A549 (cell line): ENCODE measurements around the gene POLD1. TPM values are rescaled to one million over a fixed set of nuclear protein-coding genes. Genes with fewer than 3 reads are reported as not detected.

Experiments used
- ATAC-seq, 2 experiments: fragments of 200-7000 bp in 1 of 2; fragments of >200 bp in 1 of 2; cut with Nextera tagmentation in 1 of 2; cut with Tn5 transposase in 1 of 2; 3 replicates each; pipeline versions ENCODE4 v1.8.0 to v1.9.1; 2018 to 2020; ENCODE audit warnings: mild to moderate bottlenecking in 1 of 2, moderate library complexity in 1 of 2
- CTCF ChIA-PET: fragments of 300-600 bp; sonication (Branson Sonifier 250); formaldehyde crosslinking; extraction: SDS; loops from one replicate; lab custom pipeline; 2021; ENCODE audit warnings: antibody characterized with exemption, inconsistent platforms; lab: Yijun Ruan, JAX
- POLR2A ChIA-PET: fragments of 350-600 bp; formaldehyde crosslinking; extraction: SDS; loops from one replicate; lab custom pipeline; 2021; ENCODE audit warnings: antibody characterized with exemption, inconsistent platforms; lab: Yijun Ruan, JAX
- DNase-seq, 2 experiments: peaks; one replicate each; pipeline versions ENCODE4 v3.0.0 to v3.0.0-alpha.2; 2011 to 2016; ENCODE audit warnings: low read depth in 1 of 2, low spot score in 1 of 2
- FAIRE-seq: peaks from 2 replicates; lab custom pipeline; 2011; peaks lifted over from hg19 to GRCh38; lab: Jason Lieb, UNC
- H3K27ac ChIP-seq, 2 experiments: fragments of >200 bp; sonication (Bioruptor Twin); formaldehyde crosslinking; 3 replicates each; pipeline ENCODE4 v1.5.1; 2016 to 2017
- H3K4me1 ChIP-seq: fragments of >200 bp; sonication (Bioruptor Twin); formaldehyde crosslinking; 3 replicates; pipeline ENCODE4 v1.6.1; 2016
- H3K4me2 ChIP-seq: fragments of >200 bp; sonication (Bioruptor Twin); formaldehyde crosslinking; 3 replicates; pipeline ENCODE4 v1.6.1; 2016
- H3K4me3 ChIP-seq: fragments of >200 bp; sonication (Bioruptor Twin); formaldehyde crosslinking; 3 replicates; pipeline ENCODE4 v1.5.1; 2016
- H3K9me3 ChIP-seq: fragments of >200 bp; sonication (Bioruptor Twin); formaldehyde crosslinking; 3 replicates; pipeline ENCODE4 v1.6.1; 2016
- BCL3 ChIP-seq: fragments of >200 bp; sonication (Bioruptor Twin); formaldehyde crosslinking; IDR thresholded peaks from 3 replicates; pipeline ENCODE4 v1.6.1; 2016
- CBX2 ChIP-seq: fragments of 200-600 bp; sonication (generic); IDR thresholded peaks from 2 replicates; pipeline ENCODE4 v1.6.1; 2016; ENCODE audit warnings: low read depth, mild to moderate bottlenecking, borderline replicate concordance
- CBX8 ChIP-seq: fragments of 200-600 bp; sonication (generic); IDR thresholded peaks from 2 replicates; pipeline ENCODE4 v1.6.1; 2016
- CHD4 ChIP-seq: fragments of 200-600 bp; sonication (generic); IDR thresholded peaks from 2 replicates; pipeline ENCODE4 v1.6.1; 2016; ENCODE audit warnings: antibody characterized with exemption, mild to moderate bottlenecking, borderline replicate concordance
- E2F6 ChIP-seq: IDR thresholded peaks from 2 replicates; pipeline ENCODE4 v1.6.1; 2012; ENCODE audit warnings: low read depth, borderline replicate concordance
- EHF ChIP-seq: fragments of 250-450 bp; sonication (Bioruptor Pico); IDR thresholded peaks from 2 replicates; pipeline ENCODE4 v1.5.0; 2020; ENCODE audit warnings: mild to moderate bottlenecking
- ELK1 ChIP-seq: fragments of 150-350 bp; IDR thresholded peaks from 2 replicates; pipeline ENCODE4 v1.6.1; 2014; ENCODE audit warnings: low read depth, mild to moderate bottlenecking, low read length
- FOSB ChIP-seq: fragments of 250-450 bp; sonication (Bioruptor Pico); IDR thresholded peaks from 2 replicates; pipeline ENCODE4 v1.5.0; 2020; ENCODE audit warnings: mild to moderate bottlenecking, moderate library complexity
- FOSL2 ChIP-seq, 2 experiments: fragments of 450-650 bp in 1 of 2; fragments of >200 bp in 1 of 2; sonication (Bioruptor Twin) in 1 of 2; formaldehyde crosslinking; IDR thresholded peaks; 2 replicates each; pipeline versions ENCODE4 v1.5.0 to v1.6.1; 2016 to 2020; ENCODE audit warnings: mild to moderate bottlenecking in 1 of 2, moderate library complexity in 1 of 2
- GATA3 ChIP-seq: IDR thresholded peaks from 2 replicates; pipeline ENCODE4 v1.6.1; 2012; ENCODE audit warnings: borderline replicate concordance
- HDAC2 ChIP-seq: fragments of 200-600 bp; sonication (generic); IDR thresholded peaks from 2 replicates; pipeline ENCODE4 v1.6.1; 2016
- HES2 ChIP-seq: fragments of >200 bp; sonication (Bioruptor Twin); formaldehyde crosslinking; IDR thresholded peaks from 2 replicates; pipeline ENCODE4 v1.6.1; 2016
- HEYL ChIP-seq: fragments of 250-450 bp; sonication (Bioruptor Pico); IDR thresholded peaks from 2 replicates; pipeline ENCODE4 v1.8.0; 2021; ENCODE audit warnings: mild to moderate bottlenecking, moderate library complexity
- HMGXB4 ChIP-seq: fragments of 250-450 bp; sonication (Bioruptor Pico); IDR thresholded peaks from 2 replicates; pipeline ENCODE4 v1.5.0; 2021; ENCODE audit warnings: mild to moderate bottlenecking, moderate library complexity, borderline replicate concordance
- HOXA7 ChIP-seq: fragments of 250-450 bp; sonication (Bioruptor Pico); IDR thresholded peaks from 2 replicates; pipeline ENCODE4 v1.5.0; 2020; ENCODE audit warnings: mild to moderate bottlenecking, moderate library complexity
- HOXB5 ChIP-seq: fragments of 250-450 bp; sonication (Bioruptor Pico); IDR thresholded peaks from 2 replicates; pipeline ENCODE4 v1.5.0; 2020; ENCODE audit warnings: mild to moderate bottlenecking, moderate library complexity
- JUN ChIP-seq, 2 experiments: fragments of >200 bp; sonication (Bioruptor Twin); formaldehyde crosslinking; IDR thresholded peaks; 2 replicates in 1 of 2; 3 replicates in 1 of 2; pipeline ENCODE4 v1.6.1; 2016 to 2017
- JUNB ChIP-seq: fragments of >200 bp; sonication (Bioruptor Twin); formaldehyde crosslinking; IDR thresholded peaks from 2 replicates; pipeline ENCODE4 v1.6.1; 2016
- KDM5A ChIP-seq: fragments of 200-600 bp; sonication (generic); IDR thresholded peaks from 2 replicates; pipeline ENCODE4 v1.6.1; 2016; ENCODE audit warnings: antibody characterized with exemption, mild to moderate bottlenecking
- MYC ChIP-seq: IDR thresholded peaks from 2 replicates; pipeline ENCODE4 v1.6.1; 2012; ENCODE audit warnings: mild to moderate bottlenecking, inconsistent platforms, low read length, improper control_type of control experiment, borderline replicate concordance
- NFE2L2 ChIP-seq: fragments of 150-350 bp; conservative IDR thresholded peaks from 2 replicates; pipeline ENCODE4 v1.6.1; 2014; ENCODE audit warnings: low read length
- NR3C1 ChIP-seq: fragments of >200 bp; sonication (Bioruptor Twin); formaldehyde crosslinking; IDR thresholded peaks from 3 replicates; pipeline ENCODE4 v1.6.1; 2017
- PBX3 ChIP-seq: IDR thresholded peaks from 2 replicates; pipeline ENCODE4 v1.6.1; 2012
- PHF8 ChIP-seq: fragments of 200-600 bp; sonication (generic); IDR thresholded peaks from 2 replicates; pipeline ENCODE4 v1.6.1; 2016; ENCODE audit warnings: low read depth, mild to moderate bottlenecking, antibody characterized with exemption, moderate library complexity, borderline replicate concordance
- POLR2A ChIP-seq: IDR thresholded peaks from 2 replicates; pipeline ENCODE4 v1.6.1; 2012; ENCODE audit warnings: mild to moderate bottlenecking, low read length
- RAD21 ChIP-seq, 2 experiments: fragments of >200 bp in 1 of 2; sonication (Bioruptor Twin) in 1 of 2; formaldehyde crosslinking in 1 of 2; IDR thresholded peaks in 1 of 2; conservative IDR thresholded peaks in 1 of 2; 2 replicates in 1 of 2; 3 replicates in 1 of 2; pipeline ENCODE4 v1.6.1; 2012 to 2018; ENCODE audit warnings: inconsistent platforms in 1 of 2
- RNF2 ChIP-seq: fragments of 200-600 bp; sonication (generic); IDR thresholded peaks from 2 replicates; pipeline ENCODE4 v1.6.1; 2016; ENCODE audit warnings: low read depth, mild to moderate bottlenecking, antibody characterized with exemption, moderate library complexity, borderline replicate concordance
- SREBF2 ChIP-seq: fragments of 450-650 bp; IDR thresholded peaks from 2 replicates; pipeline ENCODE4 v1.6.1; 2014; ENCODE audit warnings: mild to moderate bottlenecking, moderate library complexity
- TFCP2L1 ChIP-seq: fragments of 250-450 bp; sonication (Bioruptor Pico); IDR thresholded peaks from 2 replicates; pipeline ENCODE4 v1.5.0; 2021; ENCODE audit warnings: mild to moderate bottlenecking
- TP53 ChIP-seq: fragments of 250-450 bp; sonication (Bioruptor Pico); IDR thresholded peaks from 2 replicates; pipeline ENCODE4 v1.5.0; 2021; ENCODE audit warnings: mild to moderate bottlenecking, moderate library complexity
- ZC3H11A ChIP-seq: fragments of 450-650 bp; IDR thresholded peaks from 2 replicates; pipeline ENCODE4 v1.6.1; 2014; ENCODE audit warnings: antibody characterized with exemption, mild to moderate bottlenecking
- ZNF302 ChIP-seq: fragments of 250-450 bp; sonication (Bioruptor Pico); IDR thresholded peaks from 2 replicates; pipeline ENCODE4 v1.9.0; 2021; ENCODE audit warnings: inconsistent platforms, mild to moderate bottlenecking, moderate library complexity
- ZSCAN20 ChIP-seq: fragments of 250-450 bp; sonication (Bioruptor Pico); IDR thresholded peaks from 2 replicates; pipeline ENCODE4 v1.8.0; 2022; ENCODE audit warnings: mild to moderate bottlenecking, moderate library complexity
- WGBS: methylation state at CpG from one replicate; pipeline ENCODE4 v1.1.6; 2017; ENCODE audit errors: missing lambda C conversion rate; 5-methylcytosine and 5-hydroxymethylcytosine counted together
- polyA minus RNA-seq: library from RNA; depleted of rRNA, polyadenylated mRNA; stranded (reverse); fragments of >200 nt; gene quantifications from 2 replicates; pipeline ENCODE4 v1.2.3, GENCODE V29; 2011; rRNA and poly(A)+ RNA removed
- polyA plus RNA-seq, 4 experiments: library from polyadenylated mRNA; depleted of rRNA in 3 of 4; stranded (reverse); fragments of >200 nt; fragmentation: RNase III in 1 of 4; extraction: RNeasy Plus Mini Kit Qiagen cat#74134 plus additional on column Dnase treatment in 1 of 4; gene quantifications; 2 replicates in 3 of 4; 3 replicates in 1 of 4; pipeline ENCODE4 v1.2.3, GENCODE V29; 2011 to 2017

The POLD1 gene
- polyA plus RNA-seq (2011; rRNA removed) (24.2 and 26.1 TPM in 2 replicates), polyA plus RNA-seq (2017; fragmentation: RNase III; extraction: RNeasy Plus Mini Kit Qiagen cat#74134 plus additional on column Dnase treatment) (84.9 to 88.8 TPM (median 88.0 TPM) in 3 replicates), polyA minus RNA-seq (32.4 and 73.2 TPM in 2 replicates)
- 133 and 174 TPM in 2 replicates for polyA plus RNA-seq (2012; cell fraction: cytosol; rRNA removed)
- polyA plus RNA-seq (2012; cell fraction: nucleus; rRNA removed), result 513 and 742 TPM in 2 replicates

- ChIA-PET POLR2A (interaction anchor here (1.1 to 2.5 kb wide), 8 partner anchors 8 to 236 kb away, joined by 3 to 10 read pairs (median 5); partner anchors contain the start of genes KCNC3 and NR1H2), CTCF (interaction anchor here (0.6 to 2.5 kb wide), 13 partner anchors 10 to 172 kb away, joined by 3 to 16 read pairs (median 4); no protein-coding TSS in a partner anchor)
- peak; percentile 68 to 88 for ATAC-seq
- Histone ChIP-seq H3K4me2 (peak within 1 kb of the TSS; percentile 97), H3K4me3 (peak within 1 kb of the TSS; percentile 67), H3K4me1 (peaks cover 15% of the 10 kb centered on the region), H3K27ac (peak within 1 kb of the TSS; percentile 80 to 93), H3K9me3 (no peaks in the 10 kb centered on the region)
- FAIRE-seq, result no peak
- DNase-seq, result peak; percentile 99
- WGBS, result 3% methylated on average over 60 of the region's 78 CpGs
- no peak for TF ChIP-seq JUNB
- no peak for TF ChIP-seq EHF (CRISPR knock-in tag)
- TF ChIP-seq RAD21 (conservative IDR thresholded peaks at IDR 0.05 in 1 of 2, IDR thresholded peaks at IDR 0.05 in 1 of 2), result no peak
- TF ChIP-seq BCL3, result peak; percentile 76; the same call in 2 of the 3 replicates
- TF ChIP-seq CBX8, result no peak
- TF ChIP-seq PBX3, result peak; percentile 68
- TF ChIP-seq E2F6, result peak; percentile 85
- TF ChIP-seq HOXB5 (CRISPR knock-in tag), result peak; percentile 11; the same call in 1 of the 2 replicates
- TF ChIP-seq KDM5A, result peak; percentile 50; the same call in 1 of the 2 replicates
- no peak for TF ChIP-seq HES2
- no peak for TF ChIP-seq ZSCAN20 (CRISPR knock-in tag)
- TF ChIP-seq ELK1, result no peak
- TF ChIP-seq TP53 (CRISPR knock-in tag), result peak; percentile 83; the same call in 1 of the 2 replicates
- peak; percentile 86 for TF ChIP-seq TFCP2L1 (CRISPR knock-in tag)
- no peak for TF ChIP-seq ZNF302 (CRISPR knock-in tag)
- no peak for TF ChIP-seq CBX2
- no peak for TF ChIP-seq ZC3H11A
- TF ChIP-seq FOSB (CRISPR knock-in tag), result peak; percentile 91; the same call in 1 of the 2 replicates
- no peak for TF ChIP-seq RNF2
- peak; percentile 82 for TF ChIP-seq POLR2A
- peak; percentile 84; the same call in 1 of the 2 replicates for TF ChIP-seq MYC
- no peak for TF ChIP-seq HDAC2
- TF ChIP-seq GATA3, result no peak; the same call in 1 of the 2 replicates
- TF ChIP-seq CHD4, result no peak
- no peak for TF ChIP-seq HEYL (CRISPR knock-in tag)
- TF ChIP-seq HMGXB4 (CRISPR knock-in tag), result no peak
- no peak for TF ChIP-seq PHF8
- no peak for TF ChIP-seq FOSL2 (IDR thresholded peaks at IDR 0.05)
- no peak for TF ChIP-seq FOSL2 (CRISPR knock-in tag; IDR thresholded peaks at IDR 0.05)
- peak; percentile 95 for TF ChIP-seq HOXA7 (CRISPR knock-in tag)
- no peak for TF ChIP-seq SREBF2
- TF ChIP-seq NR3C1, result no peak
- no peak for TF ChIP-seq NFE2L2
- TF ChIP-seq JUN (IDR thresholded peaks at IDR 0.05), result peak; percentile 58 to 79; a peak in 3 of 5 replicates
These were observed at the start of gene POLD1 for GRCh38 chr19:50383852-50384684. TSS of gene POLD1 (plus strand) at chr19:50384347. CDS start at chr19:50398852, 14,505 bp downstream.
